GM21786 (cell line): ENCODE measurements around the gene SP4.

Experiments used
- ATAC-seq: cut with Tn5 transposase; IDR thresholded peaks from one replicate; pipeline ENCODE4 v1.9.1; 2021; ENCODE audit not compliant: unreplicated experiment

Gene SP4

GRCh38 chr7:21443149-21443841 is 15.4 kb downstream of the SP4 start:
- no peak for ATAC-seq

GRCh38 chr7:21448974-21449373 is 21.1 kb downstream of the SP4 start:
- no peak for ATAC-seq

GRCh38 chr7:21450076-21450475 is 22.2 kb downstream of the SP4 start:
- ATAC-seq: no peak

GRCh38 chr7:21450941-21451340 is 23.1 kb downstream of the SP4 start:
- ATAC-seq: no peak

- no peak for ATAC-seq
These were observed 26.3 kb downstream of the SP4 start for GRCh38 chr7:21454182-21454581.

GRCh38 chr7:21454906-21455305 is 27.0 kb downstream of the SP4 start:
- ATAC-seq: no peak

- no peak for ATAC-seq
These were observed 33.4 kb downstream of the SP4 start for GRCh38 chr7:21461282-21461681.

- no peak for ATAC-seq
These were observed 34.2 kb downstream of the SP4 start for GRCh38 chr7:21462081-21462480.

- no peak for ATAC-seq
These were observed 35.6 kb downstream of the SP4 start for GRCh38 chr7:21463524-21463923.

GRCh38 chr7:21468969-21469368 is 41.1 kb downstream of the SP4 start:
- ATAC-seq: no peak

- no peak for ATAC-seq
These were observed 42.0 kb downstream of the SP4 start for GRCh38 chr7:21469894-21470293.

- no peak for ATAC-seq
These were observed 44.1 kb downstream of the SP4 start for GRCh38 chr7:21472029-21472428.

- ATAC-seq: no peak
These were observed 48.5 kb downstream of the SP4 start for GRCh38 chr7:21476429-21476828.

GRCh38 chr7:21480693-21481403 is 53.0 kb downstream of the SP4 start:
- no peak for ATAC-seq

- no peak for ATAC-seq
These were observed 58.6 kb downstream of the SP4 start for GRCh38 chr7:21486511-21486910.

GRCh38 chr7:21495731-21496130 is 67.8 kb downstream of the SP4 start:
- ATAC-seq: no peak

- ATAC-seq: no peak
These were observed 69.2 kb downstream of the SP4 start for GRCh38 chr7:21497072-21497471.

GRCh38 chr7:21500117-21500832 is 72.4 kb downstream of the SP4 start:
- no peak for ATAC-seq

GRCh38 chr7:21504021-21504420 is 76.1 kb downstream of the SP4 start:
- no peak for ATAC-seq

- ATAC-seq: no peak
These were observed 79.9 kb downstream of the SP4 start for GRCh38 chr7:21507627-21508343.

GRCh38 chr7:21508538-21508937 is 80.7 kb downstream of the SP4 start:
- no peak for ATAC-seq
